GM06990 (cell line): ENCODE data around the gene CENPL.

Experiments
- DNase-seq: peaks from one replicate; pipeline ENCODE4 v3.0.0-alpha.2; 2011; ENCODE audit not compliant: insufficient read length; ENCODE audit errors: extremely low read depth
- H3K27me3 ChIP-seq: replicated peaks from 2 replicates; pipeline ENCODE4 v1.6.0; 2011; ENCODE audit warnings: low read length; ENCODE audit not compliant: control insufficient read depth, insufficient read depth
- H3K36me3 ChIP-seq: 2 replicates; pipeline ENCODE4 v1.5.1; 2011; ENCODE audit warnings: low read length; ENCODE audit not compliant: control insufficient read depth, insufficient read depth
- H3K4me3 ChIP-seq: replicated peaks from 2 replicates; pipeline ENCODE4 v1.5.1; 2011; ENCODE audit warnings: low read depth, mild to moderate bottlenecking, control low read depth, low read length
- TF ChIP-seq, protein P1 (sequence below): IDR thresholded peaks from 2 replicates; pipeline ENCODE4 v1.5.1; 2011; ENCODE audit warnings: low read length, control low read depth, mild to moderate bottlenecking, inconsistent platforms; ENCODE audit not compliant: insufficient read depth, poor library complexity, severe bottlenecking

Gene CENPL

DNA sequence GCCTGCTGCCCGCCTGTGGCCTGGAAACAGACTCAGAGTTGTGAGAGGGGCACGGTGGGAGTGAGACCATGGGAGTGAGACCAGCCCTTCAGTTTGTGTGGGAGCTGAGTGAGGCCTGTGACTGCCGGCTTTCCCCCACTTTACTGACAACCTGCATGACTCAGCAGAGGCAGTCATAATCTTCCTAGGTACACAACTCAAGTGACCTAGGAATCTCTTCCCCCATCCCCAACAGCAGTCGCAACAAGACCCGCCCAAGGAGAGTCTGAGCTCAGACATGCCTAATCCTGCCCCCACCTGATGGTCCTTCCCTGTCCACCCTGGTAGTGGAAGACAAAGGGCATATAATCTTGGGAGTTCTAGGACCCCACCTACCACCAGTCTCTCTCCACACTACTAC is 65.7 kb downstream of the CENPL start:
- H3K27me3 ChIP-seq, result no peaks in the 10 kb centered on the region
- TF ChIP-seq, protein P1, sequence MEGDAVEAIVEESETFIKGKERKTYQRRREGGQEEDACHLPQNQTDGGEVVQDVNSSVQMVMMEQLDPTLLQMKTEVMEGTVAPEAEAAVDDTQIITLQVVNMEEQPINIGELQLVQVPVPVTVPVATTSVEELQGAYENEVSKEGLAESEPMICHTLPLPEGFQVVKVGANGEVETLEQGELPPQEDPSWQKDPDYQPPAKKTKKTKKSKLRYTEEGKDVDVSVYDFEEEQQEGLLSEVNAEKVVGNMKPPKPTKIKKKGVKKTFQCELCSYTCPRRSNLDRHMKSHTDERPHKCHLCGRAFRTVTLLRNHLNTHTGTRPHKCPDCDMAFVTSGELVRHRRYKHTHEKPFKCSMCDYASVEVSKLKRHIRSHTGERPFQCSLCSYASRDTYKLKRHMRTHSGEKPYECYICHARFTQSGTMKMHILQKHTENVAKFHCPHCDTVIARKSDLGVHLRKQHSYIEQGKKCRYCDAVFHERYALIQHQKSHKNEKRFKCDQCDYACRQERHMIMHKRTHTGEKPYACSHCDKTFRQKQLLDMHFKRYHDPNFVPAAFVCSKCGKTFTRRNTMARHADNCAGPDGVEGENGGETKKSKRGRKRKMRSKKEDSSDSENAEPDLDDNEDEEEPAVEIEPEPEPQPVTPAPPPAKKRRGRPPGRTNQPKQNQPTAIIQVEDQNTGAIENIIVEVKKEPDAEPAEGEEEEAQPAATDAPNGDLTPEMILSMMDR, result no peak
- H3K4me3 ChIP-seq, result no peak overlapping the region
- H3K36me3 ChIP-seq, result peaks cover 3% of the 10 kb centered on the region
- no peak for DNase-seq

DNA sequence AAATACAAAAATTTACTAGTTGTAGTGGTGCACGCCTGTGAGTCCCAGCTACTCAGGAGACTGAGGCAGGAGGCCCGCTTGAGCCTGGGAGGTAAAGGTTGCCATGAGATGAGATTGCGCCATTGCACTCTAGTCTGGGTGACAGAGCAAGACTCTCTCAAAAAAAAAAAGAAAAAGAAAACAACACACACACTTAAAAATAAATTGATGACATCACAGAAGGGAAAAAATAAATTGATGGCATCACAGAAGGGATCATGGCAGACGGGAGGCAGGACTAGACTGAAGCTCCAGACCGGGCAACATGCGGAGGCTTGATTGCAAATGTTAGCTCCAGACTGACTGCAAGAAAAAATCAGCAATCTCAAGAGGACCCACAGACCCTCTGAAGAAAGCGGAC is 66.6 kb downstream of the CENPL start:
- no peaks in the 10 kb centered on the region for H3K27me3 ChIP-seq
- DNase-seq, result no peak
- H3K36me3 ChIP-seq, result peaks cover 3% of the 10 kb centered on the region
- TF ChIP-seq, protein P1, result no peak
- no peak overlapping the region for H3K4me3 ChIP-seq

DNA sequence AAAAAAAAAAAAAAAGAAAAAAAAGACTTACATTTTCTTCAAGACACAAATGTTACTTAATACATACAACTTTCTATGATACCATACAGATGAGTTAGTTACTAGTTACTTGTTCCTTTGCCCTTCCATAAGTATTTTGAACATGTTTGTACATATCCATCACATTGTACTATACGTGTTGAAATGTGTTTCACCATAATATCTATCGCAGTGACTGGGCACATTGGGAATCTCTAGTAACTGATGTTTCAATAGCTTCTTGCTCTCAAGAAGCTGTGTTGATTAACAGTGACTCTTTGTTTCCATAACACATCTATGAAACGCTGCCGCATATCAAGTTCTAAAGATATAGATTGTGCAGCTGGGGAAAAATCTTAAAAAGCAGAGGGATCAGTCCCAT is 67.0 kb downstream of the CENPL start:
- no peak overlapping the region for H3K4me3 ChIP-seq
- DNase-seq, result no peak
- peaks cover 3% of the 10 kb centered on the region for H3K36me3 ChIP-seq
- no peaks in the 10 kb centered on the region for H3K27me3 ChIP-seq
- TF ChIP-seq, protein P1, result no peak

DNA sequence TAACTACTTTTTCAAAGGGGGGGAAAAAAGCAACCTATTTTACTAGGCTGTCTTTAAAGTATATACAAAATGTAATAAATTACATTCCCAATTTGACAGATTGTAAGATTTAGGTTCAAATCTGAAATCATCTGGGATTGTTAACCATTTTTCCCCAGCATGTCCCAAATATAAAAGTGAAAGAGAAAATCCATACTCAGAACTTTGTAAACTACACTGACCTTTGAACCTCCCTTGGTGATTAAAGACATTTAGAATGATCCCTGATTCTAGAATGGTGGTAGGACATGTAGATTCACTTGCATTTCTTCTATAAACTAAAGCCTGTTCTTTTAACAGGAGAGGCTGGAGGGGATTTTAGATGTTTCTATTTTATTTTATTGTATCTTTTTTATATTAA is 70.9 kb downstream of the CENPL start:
- H3K27me3 ChIP-seq, result no peaks in the 10 kb centered on the region
- no peak for DNase-seq
- TF ChIP-seq, protein P1, result no peak
- peaks cover 2% of the 10 kb centered on the region for H3K36me3 ChIP-seq
- no peak overlapping the region for H3K4me3 ChIP-seq
